H1 (cell line): ENCODE data around the gene SERGEF. TPM values are rescaled to one million over a fixed set of nuclear protein-coding genes. Genes with fewer than 3 reads are reported as not detected.

ENCODE experiments used
- ATF2 ChIP-seq: IDR thresholded peaks from 2 replicates; pipeline ENCODE4 v1.6.1; 2012; ENCODE audit warnings: low read length, inconsistent platforms
- SIRT6 ChIP-seq: IDR thresholded peaks from one replicate; pipeline ENCODE4 v1.7.1; 2012; ENCODE audit warnings: low read length, inconsistent platforms
- ZNF274 ChIP-seq: IDR thresholded peaks from 2 replicates; pipeline ENCODE4 v1.7.0; 2012; ENCODE audit warnings: low read length, borderline replicate concordance; ENCODE audit errors: extremely low read depth
- polyA plus RNA-seq, 7 experiments: library from polyadenylated mRNA; depleted of rRNA in 3 of 7; stranded (reverse) in 5 of 7; unstranded in 2 of 7; fragments of >200 nt in 5 of 7; fragments of 200-250 nt in 2 of 7; gene quantifications; 1 replicate in 5 of 7; 2 replicates in 1 of 7; 4 replicates in 1 of 7; pipeline versions ENCODE4 v1.2.1 to v1.2.3, GENCODE V29; 2011 to 2013; ENCODE audit warnings: missing spikeins in 2 of 7, mixed read lengths in 2 of 7
- total RNA-seq: library from RNA; stranded (reverse); fragmentation: NEBNext Ultra II Directional; extraction: Animal tissue kit (Norgen Biotek cat#: 25700); gene quantifications from 2 replicates; pipeline ENCODE4 v1.2.1, GENCODE V29; 2021

SERGEF gene
- total and polyA plus RNA-seq, 2 of the 8 experiments (the other 6 are each of a cell fraction or from before 2014, with no cell fraction given), result 16.6 to 28.8 TPM

GRCh38 chr11:17807034-17807433, 205.8 kb downstream of the SERGEF start (continued):
- TF ChIP-seq ZNF274 (no peak), ATF2 (no peak), SIRT6 (no peak)
